ENCODE results near the gene C4BPB.
"Not testable (repeated sequence)": the region's sequence is repeated elsewhere in the genome, so short reads cannot be mapped to it uniquely, and the experiment has no call there.

C4BPB gene

GRCh38 chr1:207088701-207089626 is at the start of gene C4BPB:
C4BPB (plus strand) TSS chr1:207088860; CDS start chr1:207089532, 672 bp downstream.
- no peak for DNase-seq (ENCODE audit: low read depth, low spot score)
- H3K27ac ChIP-seq, result no peak within 1 kb of the TSS

GRCh38 chr1:207039380-207040180 is 49.1 kb upstream of the C4BPB start:
- peak overlapping the region; percentile 15 for H3K27ac ChIP-seq
- DNase-seq (ENCODE audit: low read depth, low spot score), result no peak

- peak overlapping the region; percentile 15 for H3K27ac ChIP-seq
- DNase-seq (ENCODE audit: low read depth, low spot score), result no peak
Measured at GRCh38 chr1:207040181-207040533, 48.5 kb upstream of the C4BPB start.

- DNase-seq (ENCODE audit: low read depth, low spot score); H3K27ac ChIP-seq: not testable (repeated sequence)
Measured at GRCh38 chr1:207041397-207041796, 47.3 kb upstream of the C4BPB start.

GRCh38 chr1:207045453-207045852 is 43.2 kb upstream of the C4BPB start:
- no peak for DNase-seq (ENCODE audit: low read depth, low spot score)
- H3K27ac ChIP-seq, result no peak overlapping the region

- H3K27ac ChIP-seq, result no peak overlapping the region
- DNase-seq (ENCODE audit: low read depth, low spot score), result no peak
Measured at GRCh38 chr1:207047505-207047904, 41.2 kb upstream of the C4BPB start.

GRCh38 chr1:207048041-207048440 is 40.6 kb upstream of the C4BPB start:
- no peak for DNase-seq (ENCODE audit: low read depth, low spot score)
- H3K27ac ChIP-seq, result peak overlapping the region; percentile 3

- no peak for DNase-seq (ENCODE audit: low read depth, low spot score)
- H3K27ac ChIP-seq, result no peak overlapping the region
Measured at GRCh38 chr1:207049054-207049453, 39.6 kb upstream of the C4BPB start.

GRCh38 chr1:207049514-207049913 is 39.1 kb upstream of the C4BPB start:
- DNase-seq (ENCODE audit: low read depth, low spot score), result no peak
- H3K27ac ChIP-seq, result peak overlapping the region; percentile 98

- peak overlapping the region; percentile 98 for H3K27ac ChIP-seq
- DNase-seq (ENCODE audit: low read depth, low spot score), result no peak
Measured at GRCh38 chr1:207049974-207050391, 38.7 kb upstream of the C4BPB start.

- H3K27ac ChIP-seq, result peak overlapping the region; percentile 98
- DNase-seq (ENCODE audit: low read depth, low spot score), result peak; percentile 66
Measured at GRCh38 chr1:207050480-207051190, 38.0 kb upstream of the C4BPB start.

- H3K27ac ChIP-seq, result peak within 1 kb of the TSS; percentile 98
- peak; percentile 75 for DNase-seq (ENCODE audit: low read depth, low spot score)
Measured at GRCh38 chr1:207051191-207051943, 37.3 kb upstream of the C4BPB start, which contains the start of gene YOD1. YOD1 (minus strand) TSS chr1:207051208; CDS start chr1:207051030, 178 bp downstream.

GRCh38 chr1:207052911-207053769 is 35.5 kb upstream of the C4BPB start, which contains the start of gene PFKFB2:
PFKFB2 (plus strand) TSS chr1:207053275; CDS start chr1:207054718, 1,443 bp downstream.
- DNase-seq (ENCODE audit: low read depth, low spot score), result peak; percentile 98
- peak within 1 kb of the TSS; percentile 98 for H3K27ac ChIP-seq

- no peak overlapping the region for H3K27ac ChIP-seq
- DNase-seq (ENCODE audit: low read depth, low spot score), result no peak
Measured at GRCh38 chr1:207054491-207054890, 34.2 kb upstream of the C4BPB start.

- no peak overlapping the region for H3K27ac ChIP-seq
- no peak for DNase-seq (ENCODE audit: low read depth, low spot score)
Measured at GRCh38 chr1:207055386-207056001, 33.2 kb upstream of the C4BPB start.

- no peak overlapping the region for H3K27ac ChIP-seq
- no peak for DNase-seq (ENCODE audit: low read depth, low spot score)
Measured at GRCh38 chr1:207056673-207057072, 32.0 kb upstream of the C4BPB start.

- DNase-seq (ENCODE audit: low read depth, low spot score), result no peak
- no peak overlapping the region for H3K27ac ChIP-seq
Measured at GRCh38 chr1:207058252-207058651, 30.4 kb upstream of the C4BPB start.

Data from epithelial cell of prostate (primary cell).